ENCODE results near the gene TENM4. TPM values are rescaled to one million over a fixed set of nuclear protein-coding genes. Genes with fewer than 3 reads are reported as not detected.

The TENM4 gene
- total and polyA plus RNA-seq, 10 of the 15 experiments (the other 5 are each of a cell fraction or from before 2014, with no cell fraction given) = 0.03 to 0.12 (median 0.06) TPM; not detected in 7

GRCh38 chr11:78662811-78663210 lies 778.0 kb downstream of the TENM4 start:
- Histone ChIP-seq H3K27ac (ENCODE audit: control insufficient read depth, insufficient read depth) (no peak overlapping the region), H3K4me2 (ENCODE audit: control insufficient read depth, insufficient read depth) (no peak overlapping the region), H3K9me3 (replicated peaks; ENCODE audit: control insufficient read depth, insufficient read depth, low read length) (no peaks in the 10 kb centered on the region), H3K36me3 (ENCODE audit: control insufficient read depth in 2 of 2, insufficient read depth in 2 of 2, low read length in 1 of 2) (no peaks in the 10 kb centered on the region), H3K27me3 (replicated peaks in 1 of 2; ENCODE audit: control insufficient read depth in 2 of 2, insufficient read depth in 2 of 2, low read length in 1 of 2) (peaks cover 0 to 6% of the 10 kb centered on the region in 2 experiments), H4K20me1 (ENCODE audit: control insufficient read depth, insufficient read depth) (no peaks in the 10 kb centered on the region), H3K4me3 (no peak overlapping the region), H3K4me1 (ENCODE audit: control insufficient read depth, insufficient read depth, low read length) (no peaks in the 10 kb centered on the region), H3K9ac (ENCODE audit: control insufficient read depth, insufficient read depth, low read length) (no peak overlapping the region), H3K79me2 (ENCODE audit: control insufficient read depth, insufficient read depth, low read length) (no peaks in the 10 kb centered on the region), H2AFZ (ENCODE audit: control insufficient read depth, low read depth, low read length) (no peak overlapping the region)
- ATAC-seq (no peak), DNase-seq (ENCODE audit: low read depth, low spot score) (no peak), FAIRE-seq (no peak)
- no peak for TF ChIP-seq STAT3 (IDR thresholded peaks at IDR 0.05; ENCODE audit: low read depth, low read length)
- TF ChIP-seq, protein P1, sequence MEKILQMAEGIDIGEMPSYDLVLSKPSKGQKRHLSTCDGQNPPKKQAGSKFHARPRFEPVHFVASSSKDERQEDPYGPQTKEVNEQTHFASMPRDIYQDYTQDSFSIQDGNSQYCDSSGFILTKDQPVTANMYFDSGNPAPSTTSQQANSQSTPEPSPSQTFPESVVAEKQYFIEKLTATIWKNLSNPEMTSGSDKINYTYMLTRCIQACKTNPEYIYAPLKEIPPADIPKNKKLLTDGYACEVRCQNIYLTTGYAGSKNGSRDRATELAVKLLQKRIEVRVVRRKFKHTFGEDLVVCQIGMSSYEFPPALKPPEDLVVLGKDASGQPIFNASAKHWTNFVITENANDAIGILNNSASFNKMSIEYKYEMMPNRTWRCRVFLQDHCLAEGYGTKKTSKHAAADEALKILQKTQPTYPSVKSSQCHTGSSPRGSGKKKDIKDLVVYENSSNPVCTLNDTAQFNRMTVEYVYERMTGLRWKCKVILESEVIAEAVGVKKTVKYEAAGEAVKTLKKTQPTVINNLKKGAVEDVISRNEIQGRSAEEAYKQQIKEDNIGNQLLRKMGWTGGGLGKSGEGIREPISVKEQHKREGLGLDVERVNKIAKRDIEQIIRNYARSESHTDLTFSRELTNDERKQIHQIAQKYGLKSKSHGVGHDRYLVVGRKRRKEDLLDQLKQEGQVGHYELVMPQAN (conservative IDR thresholded peaks at IDR 0.05) = no peak
- TF ChIP-seq, protein P2, sequence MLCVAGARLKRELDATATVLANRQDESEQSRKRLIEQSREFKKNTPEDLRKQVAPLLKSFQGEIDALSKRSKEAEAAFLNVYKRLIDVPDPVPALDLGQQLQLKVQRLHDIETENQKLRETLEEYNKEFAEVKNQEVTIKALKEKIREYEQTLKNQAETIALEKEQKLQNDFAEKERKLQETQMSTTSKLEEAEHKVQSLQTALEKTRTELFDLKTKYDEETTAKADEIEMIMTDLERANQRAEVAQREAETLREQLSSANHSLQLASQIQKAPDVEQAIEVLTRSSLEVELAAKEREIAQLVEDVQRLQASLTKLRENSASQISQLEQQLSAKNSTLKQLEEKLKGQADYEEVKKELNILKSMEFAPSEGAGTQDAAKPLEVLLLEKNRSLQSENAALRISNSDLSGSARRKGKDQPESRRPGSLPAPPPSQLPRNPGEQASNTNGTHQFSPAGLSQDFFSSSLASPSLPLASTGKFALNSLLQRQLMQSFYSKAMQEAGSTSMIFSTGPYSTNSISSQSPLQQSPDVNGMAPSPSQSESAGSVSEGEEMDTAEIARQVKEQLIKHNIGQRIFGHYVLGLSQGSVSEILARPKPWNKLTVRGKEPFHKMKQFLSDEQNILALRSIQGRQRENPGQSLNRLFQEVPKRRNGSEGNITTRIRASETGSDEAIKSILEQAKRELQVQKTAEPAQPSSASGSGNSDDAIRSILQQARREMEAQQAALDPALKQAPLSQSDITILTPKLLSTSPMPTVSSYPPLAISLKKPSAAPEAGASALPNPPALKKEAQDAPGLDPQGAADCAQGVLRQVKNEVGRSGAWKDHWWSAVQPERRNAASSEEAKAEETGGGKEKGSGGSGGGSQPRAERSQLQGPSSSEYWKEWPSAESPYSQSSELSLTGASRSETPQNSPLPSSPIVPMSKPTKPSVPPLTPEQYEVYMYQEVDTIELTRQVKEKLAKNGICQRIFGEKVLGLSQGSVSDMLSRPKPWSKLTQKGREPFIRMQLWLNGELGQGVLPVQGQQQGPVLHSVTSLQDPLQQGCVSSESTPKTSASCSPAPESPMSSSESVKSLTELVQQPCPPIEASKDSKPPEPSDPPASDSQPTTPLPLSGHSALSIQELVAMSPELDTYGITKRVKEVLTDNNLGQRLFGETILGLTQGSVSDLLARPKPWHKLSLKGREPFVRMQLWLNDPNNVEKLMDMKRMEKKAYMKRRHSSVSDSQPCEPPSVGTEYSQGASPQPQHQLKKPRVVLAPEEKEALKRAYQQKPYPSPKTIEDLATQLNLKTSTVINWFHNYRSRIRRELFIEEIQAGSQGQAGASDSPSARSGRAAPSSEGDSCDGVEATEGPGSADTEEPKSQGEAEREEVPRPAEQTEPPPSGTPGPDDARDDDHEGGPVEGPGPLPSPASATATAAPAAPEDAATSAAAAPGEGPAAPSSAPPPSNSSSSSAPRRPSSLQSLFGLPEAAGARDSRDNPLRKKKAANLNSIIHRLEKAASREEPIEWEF (IDR thresholded peaks at IDR 0.05; ENCODE audit: insufficient replicate concordance, low read depth, low read length) = no peak
- intact Hi-C loops (cut with micrococcal nuclease; ENCODE audit: unreplicated experiment) = no loop called here
- ChIA-PET CTCF (interaction anchor here (0.7 kb wide), 1 partner anchor 10 kb away, joined by 3 read pairs; no protein-coding TSS in a partner anchor), POLR2A (no interaction called here), RAD21 (ENCODE audit: unreplicated experiment) (no interaction called here), SMC1A (ENCODE audit: uncharacterized antibody, unreplicated experiment) (no interaction called here)
- BruUV-seq (replicated peaks) = no TSS peak
- 23% methylated on average over 2 of the region's 2 CpGs for WGBS (ENCODE audit: insufficient coverage, insufficient replicate concordance, low lambda C conversion rate, missing lambda C conversion rate)
- in situ Hi-C loops (cut with MboI) = no loop called here
